Cardiac fibroblast (primary cell): Measurements from ENCODE around the gene NXN.
A peak's percentile ranks its signal among the peaks of the same experiment; 100 is the strongest.
"Not testable (repeated sequence)": the region's sequence is repeated elsewhere in the genome, so short reads cannot be mapped to it uniquely, and the experiment has no call there.

Experiments used
- DNase-seq, 2 donors: peaks; one replicate each; pipeline versions ENCODE4 v3.0.0 to v3.0.0-alpha.2; 2010; ENCODE audit warnings: low read depth in 2 of 2
- H3K4me3 ChIP-seq, 2 donors: replicated peaks in 1 of 2; 1 replicate in 1 of 2; 2 replicates in 1 of 2; pipeline ENCODE4 v1.5.1; 2011; ENCODE audit warnings: low read depth in 2 of 2, low read length in 2 of 2, mild to moderate bottlenecking in 2 of 2, moderate library complexity in 1 of 2
- TF ChIP-seq, protein P1 (sequence below): IDR thresholded peaks from one replicate; pipeline ENCODE4 v1.5.1; 2011; ENCODE audit warnings: low read depth, mild to moderate bottlenecking, low read length, inconsistent platforms

Gene NXN

GRCh38 chr17:880443-881269 is 98.9 kb downstream of the NXN start:
- DNase-seq, result peak; percentile 19 to 38
- TF ChIP-seq, protein P1, sequence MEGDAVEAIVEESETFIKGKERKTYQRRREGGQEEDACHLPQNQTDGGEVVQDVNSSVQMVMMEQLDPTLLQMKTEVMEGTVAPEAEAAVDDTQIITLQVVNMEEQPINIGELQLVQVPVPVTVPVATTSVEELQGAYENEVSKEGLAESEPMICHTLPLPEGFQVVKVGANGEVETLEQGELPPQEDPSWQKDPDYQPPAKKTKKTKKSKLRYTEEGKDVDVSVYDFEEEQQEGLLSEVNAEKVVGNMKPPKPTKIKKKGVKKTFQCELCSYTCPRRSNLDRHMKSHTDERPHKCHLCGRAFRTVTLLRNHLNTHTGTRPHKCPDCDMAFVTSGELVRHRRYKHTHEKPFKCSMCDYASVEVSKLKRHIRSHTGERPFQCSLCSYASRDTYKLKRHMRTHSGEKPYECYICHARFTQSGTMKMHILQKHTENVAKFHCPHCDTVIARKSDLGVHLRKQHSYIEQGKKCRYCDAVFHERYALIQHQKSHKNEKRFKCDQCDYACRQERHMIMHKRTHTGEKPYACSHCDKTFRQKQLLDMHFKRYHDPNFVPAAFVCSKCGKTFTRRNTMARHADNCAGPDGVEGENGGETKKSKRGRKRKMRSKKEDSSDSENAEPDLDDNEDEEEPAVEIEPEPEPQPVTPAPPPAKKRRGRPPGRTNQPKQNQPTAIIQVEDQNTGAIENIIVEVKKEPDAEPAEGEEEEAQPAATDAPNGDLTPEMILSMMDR, result no peak
- no peak overlapping the region for H3K4me3 ChIP-seq

GRCh38 chr17:879546-880442 is 99.8 kb downstream of the NXN start:
- no peak overlapping the region for H3K4me3 ChIP-seq
- TF ChIP-seq, protein P1, result peak; percentile 63
- peak; percentile 82 to 90 for DNase-seq

- TF ChIP-seq, protein P1, result no peak
- no peak overlapping the region for H3K4me3 ChIP-seq
- no peak for DNase-seq
These were observed 101.9 kb downstream of the NXN start for GRCh38 chr17:877630-878029.

DNA sequence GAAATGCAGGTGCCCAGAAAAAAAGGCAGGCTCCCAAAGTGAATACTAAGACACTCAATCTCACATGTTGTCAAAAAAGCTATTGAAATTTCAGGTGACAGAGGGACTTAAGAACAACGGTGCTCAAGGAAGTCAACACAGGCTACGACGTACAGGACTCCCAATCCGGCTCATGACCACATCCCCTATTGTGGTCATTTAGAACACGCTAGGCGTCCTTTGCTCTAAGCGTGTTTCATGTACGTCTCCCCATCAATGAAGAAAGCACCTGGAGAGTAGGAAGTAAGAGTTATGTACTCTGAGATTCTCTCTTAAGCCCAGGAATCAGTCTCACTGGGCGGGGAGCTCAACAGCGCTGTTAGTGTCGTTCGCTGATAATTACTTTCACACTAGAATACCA is 103.3 kb downstream of the NXN start:
- H3K4me3 ChIP-seq, result no peak overlapping the region
- TF ChIP-seq, protein P1, result no peak
- DNase-seq, result no peak

- not testable (repeated sequence) for H3K4me3 ChIP-seq, DNase-seq
These were observed 105.0 kb downstream of the NXN start for GRCh38 chr17:874590-874989.

DNA sequence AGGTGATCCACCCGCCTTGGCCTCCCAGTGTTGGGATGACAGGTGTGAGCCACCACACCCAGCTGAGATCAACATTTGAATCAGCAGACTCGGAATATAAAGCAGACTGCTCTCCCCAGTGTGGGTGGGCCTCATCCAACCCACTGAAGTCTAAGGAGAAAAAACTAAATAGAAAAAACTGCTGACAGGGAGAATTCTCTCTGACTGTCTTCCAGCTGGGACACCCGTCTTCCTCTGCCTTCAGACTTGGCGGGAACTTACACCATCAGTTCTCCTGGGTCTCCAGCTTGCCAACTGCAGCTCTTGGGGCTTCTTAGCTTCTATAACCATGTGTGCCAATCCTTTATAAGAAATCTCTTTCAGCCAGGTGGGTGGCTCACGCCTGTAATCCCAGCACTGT is 106.7 kb downstream of the NXN start:
- DNase-seq, result no peak
- TF ChIP-seq, protein P1, result no peak

More for the DNA sequence above, 106.7 kb downstream of the NXN start:
- H3K4me3 ChIP-seq, result no peak overlapping the region
